ENCODE data around the gene CCNY.
A peak's percentile ranks its signal among the peaks of the same experiment; 100 is the strongest.

Gene CCNY

DNA sequence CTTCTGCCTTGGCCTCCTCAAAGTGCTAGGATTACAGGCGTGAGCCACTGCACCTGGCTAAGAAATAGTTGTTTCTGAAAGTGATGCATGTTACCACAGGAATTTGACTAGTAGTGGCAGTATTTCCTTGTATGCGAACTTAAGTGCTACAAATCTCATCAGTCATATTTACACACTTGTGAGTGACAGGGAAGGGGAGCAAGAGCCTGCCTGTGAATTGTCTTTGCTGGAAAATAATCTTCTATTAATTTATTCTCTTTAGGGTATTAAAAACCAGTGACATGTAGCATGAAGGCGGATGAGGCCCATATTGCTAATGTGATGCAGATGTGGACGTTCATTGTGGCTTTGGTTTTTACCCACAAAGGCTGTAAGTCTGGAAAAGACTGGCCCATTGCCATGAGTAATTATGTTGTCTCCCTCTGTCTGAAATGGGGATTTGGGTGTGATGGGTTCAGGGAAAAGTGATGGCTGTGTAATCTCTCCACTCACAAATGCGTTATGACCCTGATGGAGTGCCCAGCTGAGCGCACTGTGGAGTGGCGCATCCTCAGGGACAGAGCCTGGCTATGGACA lies 97.6 kb downstream of the CCNY start:
- no peak for DNase-seq

DNA sequence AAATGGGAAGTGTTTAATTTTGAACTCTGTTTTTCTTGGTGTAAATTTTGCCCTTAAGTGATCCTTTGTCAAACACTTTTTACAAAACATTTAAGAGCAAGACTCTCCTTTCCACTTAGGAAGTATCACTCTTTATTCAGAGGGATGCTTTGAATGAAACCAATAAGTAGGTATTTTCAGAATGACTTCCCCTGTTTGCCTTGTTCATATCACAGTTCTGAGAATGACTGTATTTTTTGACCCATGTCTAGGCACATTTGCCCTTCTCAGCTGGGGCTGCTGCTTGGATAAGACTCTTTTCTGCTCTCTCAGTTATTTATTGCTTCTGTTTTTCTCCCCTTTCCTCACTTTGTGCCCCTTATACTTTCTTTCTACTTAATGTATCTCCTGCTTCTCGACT lies 98.2 kb downstream of the CCNY start:
- DNase-seq: no peak

DNA sequence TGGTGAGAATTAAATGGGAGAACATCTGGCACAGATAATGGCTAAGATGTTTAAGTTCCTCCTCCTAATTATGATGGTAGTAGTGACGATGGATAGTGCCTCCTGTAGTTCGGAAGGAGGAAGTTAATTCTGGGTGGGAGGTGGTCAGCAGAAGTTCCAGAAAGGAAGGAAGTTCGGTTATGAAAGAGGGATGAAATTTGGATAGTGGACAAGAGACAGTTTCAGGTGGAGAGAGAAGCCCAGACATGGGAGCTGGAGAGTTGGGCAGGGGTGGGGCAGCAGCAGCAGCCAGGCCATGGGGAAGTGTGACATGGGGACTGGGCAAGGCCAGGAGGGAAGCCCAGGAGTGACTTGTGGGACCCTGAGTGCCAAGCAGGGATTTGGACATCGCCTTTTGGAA lies 99.5 kb downstream of the CCNY start:
- no peak for DNase-seq

DNA sequence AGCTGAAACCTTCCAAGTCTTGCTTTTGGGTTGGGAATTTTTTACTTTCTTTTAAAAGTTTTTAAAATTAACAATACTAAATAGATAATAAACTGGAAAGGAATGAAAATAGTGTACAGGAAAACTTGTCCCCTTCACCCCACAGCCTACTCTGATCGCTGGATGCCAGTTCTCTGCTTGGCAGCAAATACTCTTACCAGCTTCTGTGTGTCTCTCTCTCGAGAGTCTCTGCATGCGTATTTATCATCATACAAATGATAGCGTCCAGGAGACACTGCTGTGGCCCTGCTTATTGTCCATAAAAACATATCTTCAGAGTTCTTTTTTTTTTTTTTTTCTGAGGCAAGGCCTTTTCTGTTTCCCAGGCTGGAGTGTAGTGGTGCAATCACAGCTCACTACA lies 101.5 kb downstream of the CCNY start:
- DNase-seq: no peak

DNA sequence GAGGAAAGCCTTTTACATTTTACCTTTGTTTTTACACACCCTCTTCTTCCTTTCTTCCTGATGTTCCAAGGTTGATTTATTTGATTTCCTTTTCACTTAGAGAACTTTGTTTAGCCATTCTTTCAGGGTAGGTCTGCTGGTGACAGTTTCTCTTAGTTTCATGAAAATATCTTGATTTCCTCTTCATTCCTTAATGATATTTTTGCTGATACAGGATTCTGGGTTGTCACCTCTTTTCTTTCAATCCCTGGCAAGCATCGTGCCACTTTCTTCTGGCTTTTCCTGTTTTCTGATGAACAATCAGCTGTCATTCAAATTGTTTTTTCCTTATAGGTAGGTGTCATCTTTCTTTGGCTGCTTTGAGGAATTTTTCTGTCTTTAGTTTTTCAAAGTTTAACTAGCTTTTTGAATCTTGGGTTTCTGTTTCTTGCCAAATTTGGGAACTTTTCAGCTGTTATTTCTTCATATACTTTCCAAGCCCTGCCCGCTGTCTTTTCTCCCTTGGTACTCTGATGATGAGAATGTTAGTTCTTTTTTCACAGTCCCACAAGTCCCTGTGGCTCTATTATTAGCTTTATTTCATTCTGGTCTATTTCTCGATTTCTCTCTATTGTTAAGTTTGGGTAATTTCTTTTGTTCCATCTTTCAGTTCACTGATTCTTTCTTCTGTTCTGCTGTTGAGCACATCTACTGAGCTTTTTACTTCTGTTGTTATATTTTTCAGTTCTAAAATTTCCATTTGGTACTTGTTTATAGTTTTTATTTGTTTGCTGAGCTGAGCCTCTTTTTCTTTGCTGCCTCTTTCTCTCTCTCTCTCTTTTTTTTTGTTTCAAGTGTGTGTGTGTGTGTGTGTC lies 102.6 kb downstream of the CCNY start:
- no peak for DNase-seq

DNA sequence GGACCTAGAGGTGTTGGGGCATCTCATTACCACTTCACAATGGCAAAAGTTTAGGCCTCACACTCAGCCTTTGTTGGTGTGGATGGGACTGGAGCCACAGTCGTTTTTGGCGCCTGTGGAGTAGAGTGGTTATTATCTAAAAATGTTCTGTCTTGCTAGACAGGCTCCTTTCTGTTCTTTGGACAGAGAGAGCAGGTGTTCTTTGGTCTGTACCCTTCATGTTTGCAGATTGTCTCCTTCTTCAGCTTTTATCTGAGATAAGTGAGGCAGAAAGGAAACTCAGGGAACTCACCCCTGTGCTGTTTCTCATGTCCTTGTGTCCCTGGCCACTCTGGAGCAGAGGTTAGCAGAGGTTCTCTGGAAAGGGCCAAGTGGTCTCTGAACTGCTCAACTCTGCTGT lies 103.7 kb downstream of the CCNY start:
- DNase-seq: no peak

DNA sequence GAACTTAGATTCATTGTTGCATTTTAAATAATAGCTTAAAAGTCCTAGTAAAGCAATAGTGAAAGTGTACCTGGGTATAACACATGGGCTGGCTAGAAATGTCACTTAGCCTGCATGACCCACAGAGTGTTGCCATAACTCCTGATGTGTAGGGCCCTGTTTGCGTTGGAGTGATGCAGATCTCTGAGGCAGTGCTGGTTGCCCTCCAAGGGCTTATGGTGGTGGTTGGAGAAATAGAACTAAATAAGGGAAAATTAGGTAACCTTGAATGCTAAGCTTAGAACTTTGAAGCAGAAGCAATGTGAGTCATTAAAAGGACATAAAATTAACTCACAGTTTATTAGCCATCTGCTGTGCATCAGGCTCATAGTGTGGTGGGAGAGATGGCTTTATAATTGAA lies 105.7 kb downstream of the CCNY start:
- DNase-seq: no peak

DNA sequence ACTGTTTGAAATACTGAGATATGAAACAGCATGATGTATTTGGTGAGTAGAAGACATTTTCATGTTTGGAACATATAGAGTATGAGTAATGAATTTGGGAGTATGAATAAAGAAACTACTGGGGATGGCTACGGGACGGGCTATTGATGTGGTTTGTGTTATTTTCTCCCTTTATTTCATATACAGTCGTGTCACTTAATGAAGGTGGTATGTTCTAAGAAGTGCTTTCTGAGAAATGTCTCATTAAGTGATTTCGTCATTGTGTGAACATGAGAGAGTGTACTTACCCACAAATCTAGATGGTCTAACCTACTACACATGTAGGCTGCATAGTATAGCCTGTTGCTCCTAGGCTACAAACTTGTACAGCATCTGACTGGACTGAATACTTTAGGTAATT lies 106.3 kb downstream of the CCNY start:
- no peak for DNase-seq

DNA sequence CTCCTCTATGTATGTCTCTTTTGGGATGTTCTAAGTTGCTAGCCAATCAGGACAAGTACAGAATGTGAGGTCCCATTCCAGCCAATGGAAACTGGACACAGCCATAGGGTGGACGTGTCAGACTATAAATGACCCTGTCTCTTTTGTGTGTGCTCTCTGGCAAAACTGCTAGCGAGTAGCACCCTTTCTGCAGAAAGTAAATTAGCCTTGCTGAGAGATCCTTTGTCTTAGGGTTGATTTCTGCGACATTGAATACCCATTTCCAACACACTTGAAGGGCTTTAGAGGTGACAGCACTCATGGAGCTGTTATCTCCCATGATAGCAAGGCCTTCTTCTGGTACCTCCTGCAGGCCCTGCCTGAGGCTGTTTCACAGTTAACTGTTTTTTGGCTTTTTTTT lies 107.5 kb downstream of the CCNY start:
- no peak for DNase-seq

DNA sequence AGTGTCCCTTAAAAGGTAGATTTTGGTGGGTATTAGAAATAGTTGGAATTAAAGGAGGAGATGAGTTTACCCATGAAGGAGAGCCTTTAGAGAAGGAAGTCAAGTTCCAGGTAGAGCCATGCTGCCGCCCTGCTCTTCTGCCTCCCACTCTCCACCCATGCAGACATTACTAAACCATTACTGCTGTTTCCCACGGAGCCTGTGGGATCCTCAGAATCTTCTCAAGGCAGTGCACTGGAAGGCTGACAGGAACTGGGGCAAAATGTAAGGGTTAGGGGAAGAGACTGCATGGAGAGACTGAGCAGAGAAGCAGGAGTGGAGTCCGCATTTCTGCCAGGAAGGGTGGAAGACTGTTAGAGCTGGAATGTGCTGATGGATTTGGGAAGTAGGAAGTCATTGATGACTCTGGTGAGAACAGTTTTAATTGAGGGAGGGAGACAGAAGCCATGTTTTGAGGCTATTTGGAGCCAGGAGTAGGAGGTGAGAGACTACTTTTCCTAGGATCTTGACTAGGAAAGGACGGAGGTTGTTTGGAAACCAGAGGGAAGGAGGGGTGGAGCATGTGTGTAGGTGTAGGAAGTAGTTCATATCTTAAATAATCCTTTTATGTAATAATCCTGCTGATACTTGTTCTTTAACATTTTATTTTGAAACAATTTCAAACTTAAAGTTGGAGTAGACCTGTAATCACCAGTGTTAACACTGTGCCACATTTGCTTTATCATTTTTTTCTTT lies 109.0 kb downstream of the CCNY start:
- DNase-seq: no peak

DNA sequence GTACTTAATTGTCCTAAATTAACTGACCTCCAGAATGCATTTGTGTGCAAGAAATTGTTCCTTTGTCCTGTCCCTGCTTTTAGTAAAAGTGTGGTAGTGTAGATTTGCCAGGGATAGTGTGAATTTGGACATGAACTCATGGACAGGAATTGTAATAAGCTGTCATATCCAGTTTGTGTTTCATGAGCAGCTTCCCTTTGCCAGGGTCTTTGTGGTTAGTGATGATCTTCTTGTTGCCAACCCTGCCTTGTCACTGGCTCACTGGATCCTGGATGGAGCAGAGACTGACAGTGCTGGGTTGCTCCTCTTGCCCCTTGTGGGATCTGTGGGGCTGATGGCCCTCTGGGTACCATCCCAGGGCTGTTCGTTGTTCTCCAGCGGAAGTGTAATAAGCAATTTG lies 110.1 kb downstream of the CCNY start:
- no peak for DNase-seq

DNA sequence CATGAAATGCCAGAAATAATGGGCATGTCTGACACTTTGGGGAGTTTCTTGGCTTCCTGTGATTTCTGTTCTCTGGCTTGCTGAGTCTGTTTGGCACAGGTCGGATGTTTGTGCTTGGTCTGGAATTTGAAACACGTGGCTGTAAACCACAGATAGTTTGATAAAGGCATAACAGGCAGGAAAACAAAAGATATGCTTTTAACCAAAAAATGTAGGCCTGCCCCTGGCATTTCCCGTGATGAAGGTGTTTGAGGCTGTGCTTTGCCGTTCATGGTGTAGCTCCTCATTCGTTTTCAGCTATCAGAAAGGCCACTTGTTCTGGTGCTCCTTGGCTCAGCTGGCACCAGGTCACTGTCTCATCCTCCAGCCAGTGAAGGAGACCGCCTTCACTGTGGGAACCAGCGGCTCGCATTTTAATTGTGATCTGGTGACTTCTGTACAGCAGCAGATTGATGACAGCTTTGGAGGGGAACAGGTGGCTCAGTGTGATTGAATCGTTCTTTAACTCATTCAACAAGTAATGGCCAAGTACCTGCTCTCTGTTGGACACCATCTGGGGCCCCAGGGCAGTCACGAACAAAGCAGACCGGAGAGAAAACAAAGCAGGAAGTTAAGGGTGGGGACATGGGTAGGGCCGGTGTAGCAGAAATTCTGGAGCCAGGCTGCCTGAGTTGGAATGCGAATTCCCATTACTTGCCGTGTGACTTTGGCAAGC lies 111.5 kb downstream of the CCNY start:
- DNase-seq: no peak

DNA sequence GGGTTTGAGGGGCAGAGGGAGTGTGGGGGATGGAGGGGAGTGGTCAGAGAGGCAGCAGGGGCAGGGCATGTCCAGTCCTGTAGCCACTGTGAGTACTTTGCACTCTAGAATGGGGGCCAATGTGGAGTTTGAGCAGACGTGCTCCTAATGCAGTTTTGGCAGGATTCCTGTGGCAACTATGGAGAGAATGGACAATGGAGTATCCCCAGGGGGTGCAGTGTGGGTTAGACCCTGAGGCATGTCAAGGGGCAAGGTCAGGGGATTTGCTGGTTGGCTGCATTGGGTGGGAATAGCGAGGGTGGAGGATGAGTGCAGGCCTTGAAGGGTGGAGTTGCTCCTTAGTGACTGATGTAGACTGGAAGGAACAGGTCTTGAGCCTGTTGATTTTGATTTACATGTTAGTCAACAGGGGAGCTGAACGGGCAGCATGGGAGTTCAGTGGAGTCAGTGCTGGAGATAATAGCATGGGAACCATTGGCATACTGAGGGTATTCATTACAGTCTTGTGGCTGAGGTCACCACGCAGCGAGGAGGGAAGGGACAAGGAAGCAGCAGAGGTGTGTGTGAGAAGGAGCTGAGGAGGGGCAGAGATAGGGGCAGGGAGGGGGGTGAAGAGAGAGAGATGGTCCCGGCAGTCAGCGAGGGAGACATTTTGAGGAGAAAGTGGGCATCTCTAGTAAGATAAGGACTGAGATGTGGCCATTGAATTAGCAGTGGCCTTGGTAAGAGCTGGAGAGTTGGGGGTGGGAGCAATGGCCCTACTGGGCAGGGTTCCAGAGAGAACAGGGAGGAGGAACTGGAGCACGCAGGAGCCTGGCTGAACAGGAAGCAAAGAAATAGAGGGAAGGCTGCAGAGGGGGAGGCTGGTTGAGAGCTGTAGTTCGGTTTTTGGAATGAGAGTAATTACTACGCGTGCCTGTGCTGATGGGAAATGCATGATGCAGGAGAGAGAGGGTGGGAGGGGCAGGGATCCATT lies 112.7 kb downstream of the CCNY start:
- peak; percentile 40 for DNase-seq

DNA sequence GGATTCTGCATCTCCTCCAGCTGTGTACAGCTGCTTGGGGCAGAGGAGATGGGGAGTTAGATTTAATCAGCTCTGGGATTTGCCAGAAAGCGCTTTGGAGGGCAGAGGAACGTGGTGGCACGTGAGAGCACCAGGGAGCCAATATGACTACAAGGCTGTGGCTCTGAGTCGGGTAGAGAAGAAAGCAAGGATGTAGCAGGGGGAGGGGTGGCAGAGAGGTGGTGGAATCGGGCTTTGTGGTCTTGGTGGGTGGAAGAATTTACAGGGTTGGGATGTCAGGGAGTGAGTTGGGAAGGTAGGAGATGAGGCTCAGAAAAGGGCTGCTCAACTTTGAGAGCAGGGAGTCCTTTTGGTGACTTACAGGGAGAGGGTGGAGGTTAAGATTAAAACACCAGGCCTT lies 113.6 kb downstream of the CCNY start:
- DNase-seq: no peak

DNA sequence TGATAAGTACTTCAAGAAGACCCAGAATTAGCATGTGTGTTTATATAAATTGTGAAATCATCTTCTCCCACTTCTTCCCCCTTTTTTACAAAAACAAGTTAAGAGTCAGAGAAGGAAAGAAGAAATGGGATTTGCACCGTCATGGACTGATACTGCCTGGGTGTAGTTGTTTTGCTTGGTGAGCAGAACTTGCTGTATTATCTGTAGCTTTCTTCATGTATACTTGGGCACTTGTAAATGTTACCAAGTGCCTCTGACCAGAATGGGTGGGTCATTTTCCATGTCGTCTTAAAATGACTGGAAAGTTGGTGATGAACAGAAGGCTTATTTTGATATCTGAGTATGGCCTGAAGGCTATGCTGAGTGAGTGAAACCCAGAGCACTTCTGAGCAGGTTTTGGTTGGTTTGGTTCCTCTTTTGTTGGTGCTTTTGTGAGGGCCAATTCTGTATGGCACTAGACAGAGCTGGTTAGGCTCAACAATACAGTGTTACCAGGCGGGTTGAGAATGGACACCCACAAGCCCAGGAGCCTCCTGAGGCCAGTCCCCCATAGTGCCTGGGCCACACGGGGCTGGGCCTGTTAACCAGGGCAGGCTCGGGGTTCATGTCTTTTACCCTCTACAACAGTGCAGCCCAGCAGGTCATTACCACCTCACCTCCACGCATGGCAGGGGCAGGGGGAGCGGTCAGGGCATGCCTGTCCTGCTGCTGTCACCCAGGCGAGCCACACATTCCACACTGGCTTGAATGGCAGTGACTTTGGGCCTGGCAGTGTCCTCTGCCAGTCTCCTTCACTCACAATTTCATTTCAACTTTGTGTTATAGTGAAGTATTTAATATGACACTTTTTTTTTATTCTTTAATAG lies 115.1 kb downstream of the CCNY start:
- DNase-seq: peak; percentile 58

DNA sequence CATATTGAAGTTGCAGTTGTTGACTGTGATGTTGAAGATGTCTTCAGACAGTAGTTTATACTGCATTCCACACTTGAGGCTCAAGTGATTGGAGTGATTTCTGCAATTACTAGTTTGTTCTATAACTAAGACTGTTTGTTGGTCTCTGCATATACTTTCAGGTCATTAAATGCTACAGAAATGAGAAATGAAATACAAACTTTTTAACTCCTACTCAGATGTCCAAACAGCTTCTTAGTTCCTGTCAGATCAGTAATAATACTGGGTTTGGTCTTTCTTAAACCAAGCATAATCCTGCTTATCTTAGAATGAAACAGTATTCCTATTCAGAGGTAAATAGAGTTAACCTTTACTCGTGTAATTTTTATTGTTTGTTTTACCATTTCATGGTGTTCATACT lies 115.9 kb downstream of the CCNY start:
- no peak for DNase-seq

DNA sequence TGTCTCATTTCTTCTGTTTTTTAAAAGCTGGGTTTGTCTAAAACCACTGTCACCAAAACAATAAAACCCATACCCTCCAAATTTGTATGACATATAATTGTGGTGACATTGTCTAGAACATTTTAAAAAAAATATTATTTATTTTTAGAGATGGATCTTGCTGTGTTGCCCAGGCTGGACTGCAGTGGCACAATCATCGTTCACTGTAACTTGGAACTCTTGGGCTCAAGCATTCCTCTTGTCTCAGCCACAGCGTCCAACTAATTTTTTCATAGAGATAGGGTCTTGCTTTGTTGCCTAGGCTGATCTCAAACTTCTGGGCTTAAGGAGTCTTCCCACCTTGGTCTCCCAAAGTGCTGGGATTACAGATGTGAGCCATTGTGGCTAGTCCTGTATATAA lies 116.5 kb downstream of the CCNY start:
- no peak for DNase-seq

DNA sequence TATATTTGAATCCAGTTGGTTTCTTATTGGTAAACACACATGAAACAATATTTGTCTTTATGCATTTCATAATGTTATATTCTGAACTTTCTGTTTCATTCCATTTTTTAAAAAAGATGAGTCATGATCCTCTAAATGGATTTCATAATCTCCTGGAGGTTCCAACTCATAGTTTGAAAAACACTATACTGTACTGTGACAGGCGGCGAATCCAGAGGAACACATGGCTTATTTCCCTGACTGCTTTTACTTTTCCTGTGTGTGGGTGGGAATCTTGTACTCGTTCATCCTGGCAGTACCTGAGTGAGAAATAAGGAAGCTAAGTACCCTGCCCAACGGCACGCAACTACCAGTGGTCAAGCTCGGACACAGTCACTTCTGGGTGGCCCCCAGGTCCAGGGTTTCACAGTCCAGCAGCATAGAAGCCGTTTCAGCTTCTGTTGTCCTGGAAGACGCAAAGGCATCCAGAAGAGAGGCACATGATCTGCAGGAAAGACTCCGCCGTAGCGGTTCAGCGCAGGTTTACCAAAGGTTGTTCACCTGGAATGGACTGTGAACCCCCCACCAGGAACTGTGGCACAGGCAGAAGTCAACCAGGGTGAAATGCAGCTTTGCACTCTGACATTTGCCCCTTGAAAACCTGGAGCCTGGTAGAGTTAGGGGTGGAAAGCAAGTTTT lies 117.7 kb downstream of the CCNY start:
- no peak for DNase-seq

DNA sequence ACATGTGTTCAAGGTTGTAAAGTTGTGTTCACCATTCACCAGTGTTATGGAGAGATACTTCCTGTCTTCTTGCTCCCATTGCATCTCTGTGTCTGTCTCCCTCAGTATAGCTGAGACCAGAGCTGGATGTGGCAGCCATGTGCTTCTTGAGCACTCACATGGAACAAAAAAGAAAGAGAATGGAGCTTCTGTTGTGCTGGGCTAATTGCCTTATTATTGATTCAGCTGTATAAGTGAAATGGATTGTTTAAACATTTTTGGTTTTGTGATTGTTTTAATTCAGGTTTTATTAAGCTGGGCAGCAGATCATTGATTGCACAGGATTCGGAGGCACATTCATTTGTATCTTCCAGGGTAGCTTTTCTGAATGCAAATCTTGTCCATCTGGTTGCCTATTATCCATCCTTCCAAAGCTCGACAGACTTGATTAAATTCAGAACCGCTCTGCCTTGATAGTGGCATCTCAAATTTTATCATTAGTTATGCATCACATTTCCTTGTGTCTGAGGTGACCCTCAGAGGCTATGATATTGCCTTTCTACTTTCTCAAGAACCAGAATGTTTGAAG lies 119.9 kb downstream of the CCNY start:
- DNase-seq: peak; percentile 53

DNA sequence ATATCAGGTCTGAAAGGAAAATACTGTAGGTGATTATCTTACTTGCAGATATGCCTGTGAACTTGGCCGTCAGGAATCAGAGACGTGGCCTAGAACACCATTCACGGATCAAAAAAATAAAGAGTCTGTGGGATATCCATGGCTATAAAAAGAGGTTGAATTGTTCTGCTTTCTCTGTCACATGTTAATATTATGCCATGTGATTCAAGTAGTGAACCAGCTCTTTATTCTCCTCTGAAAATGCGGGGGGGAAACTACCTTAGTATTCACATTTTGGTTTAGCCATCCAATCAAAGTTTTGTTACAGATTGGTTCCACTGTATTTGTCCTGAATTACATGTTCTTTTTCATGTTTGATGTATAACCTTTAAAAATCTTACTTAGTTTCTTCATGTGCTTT lies 120.5 kb downstream of the CCNY start:
- peak; percentile 53 for DNase-seq
